ENCODE results near the gene NR1H2. TPM values are rescaled to one million over a fixed set of nuclear protein-coding genes. Genes with fewer than 3 reads are reported as not detected.
"Not testable (repeated sequence)": the region's sequence is repeated elsewhere in the genome, so short reads cannot be mapped to it uniquely, and the experiment has no call there.

NR1H2 gene
- total RNA-seq, 1 experiment from 2014 or later: 40.3 TPM

GRCh38 chr19:50387868-50388245, 11.6 kb downstream of the NR1H2 start:
- no peak overlapping the region for H2AFZ ChIP-seq (ENCODE audit: low read depth, low read length, poor library complexity, severe bottlenecking)
- no TSS peak for BruUV-seq (replicated peaks)
- no peak overlapping the region for H3K4me3 ChIP-seq (replicated peaks in 1 of 2; ENCODE audit: low read depth in 1 of 2, low read length in 2 of 2)
- no peaks in the 10 kb centered on the region for H3K9me3 ChIP-seq (ENCODE audit: control insufficient read depth in 1 of 2, insufficient read depth in 1 of 2, low read depth in 1 of 2, low read length in 2 of 2)
- no peaks in the 10 kb centered on the region for H3K9me2 ChIP-seq (ENCODE audit: insufficient read depth)
- peaks cover 11 to 16% of the 10 kb centered on the region in 2 experiments; a peak in 3 of 4 replicates for H3K4me1 ChIP-seq (ENCODE audit: control insufficient read depth in 1 of 2, insufficient read depth in 2 of 2, low read length in 2 of 2)
- no peak overlapping the region for H3K27ac ChIP-seq (ENCODE audit: low read depth, low read length)
- ChIA-PET POLR2A (no interaction called here), RAD21 (ENCODE audit: low non-redundant PET in 1 of 2, low total read pairs in 2 of 2, uncharacterized antibody in 2 of 2, unreplicated experiment in 2 of 2) (no interaction called here), CTCF (no interaction called here)
- H4K20me1 ChIP-seq (ENCODE audit: insufficient read depth): no peaks in the 10 kb centered on the region
- intact Hi-C loops (cut with micrococcal nuclease): no loop called here
- H3K36me3 ChIP-seq (ENCODE audit: control insufficient read depth in 1 of 2, insufficient read depth in 2 of 2, low read length in 2 of 2): peaks cover 8 to 19% of the 10 kb centered on the region in 2 experiments; a peak in 2 of 4 replicates
- peaks cover 71% of the 10 kb centered on the region for H3K79me2 ChIP-seq (ENCODE audit: insufficient read depth, low read length)
- H3K9ac ChIP-seq (ENCODE audit: low read length): no peak overlapping the region
- no peak overlapping the region for H3K4me2 ChIP-seq (ENCODE audit: low read length)
- ATAC-seq (no peak), DNase-seq (ENCODE audit: low read depth, low spot score) (no peak)
- H3K27me3 ChIP-seq (ENCODE audit: insufficient read depth, low read length): no peaks in the 10 kb centered on the region
- no peak for TF ChIP-seq ZFX (IDR thresholded peaks at IDR 0.05)
- no peak for TF ChIP-seq POLR2AphosphoS5 (IDR thresholded peaks at IDR 0.05; ENCODE audit: low read depth, low read length)
- TF ChIP-seq CTCF (IDR thresholded peaks at IDR 0.05 in 2 of 3, conservative IDR thresholded peaks at IDR 0.05 in 1 of 3; ENCODE audit: borderline replicate concordance in 1 of 3, insufficient read depth in 1 of 3, low read depth in 2 of 3, low read length in 2 of 3): no peak
- no peak for TF ChIP-seq TCF7L2 (IDR thresholded peaks at IDR 0.05; ENCODE audit: borderline replicate concordance, extremely low read depth, insufficient read depth, insufficient read length)
- TF ChIP-seq REST (IDR thresholded peaks at IDR 0.05; ENCODE audit: low read depth): no peak
- no peak for TF ChIP-seq SIN3A (IDR thresholded peaks at IDR 0.05; ENCODE audit: low read depth)
- no peak for TF ChIP-seq ZBTB33 (IDR thresholded peaks at IDR 0.05; ENCODE audit: extremely low read depth, insufficient replicate concordance, low read length)

- ATAC-seq; H2AFZ ChIP-seq (ENCODE audit: low read depth, low read length, poor library complexity, severe bottlenecking); RAD21 ChIA-PET (ENCODE audit: low non-redundant PET in 1 of 2, low total read pairs in 2 of 2, uncharacterized antibody in 2 of 2, unreplicated experiment in 2 of 2); H3K27ac ChIP-seq (ENCODE audit: low read depth, low read length); intact Hi-C loops (cut with micrococcal nuclease); H4K20me1 ChIP-seq (ENCODE audit: insufficient read depth); H3K27me3 ChIP-seq (ENCODE audit: insufficient read depth, low read length); DNase-seq (ENCODE audit: low read depth, low spot score); H3K9me3 ChIP-seq (ENCODE audit: control insufficient read depth in 1 of 2, insufficient read depth in 1 of 2, low read depth in 1 of 2, low read length in 2 of 2); BruUV-seq (replicated peaks); H3K9ac ChIP-seq (ENCODE audit: low read length); H3K4me1 ChIP-seq (ENCODE audit: control insufficient read depth in 1 of 2, insufficient read depth in 2 of 2, low read length in 2 of 2); H3K4me2 ChIP-seq (ENCODE audit: low read length); H3K4me3 ChIP-seq (replicated peaks in 1 of 2; ENCODE audit: low read depth in 1 of 2, low read length in 2 of 2); POLR2A ChIA-PET; H3K9me2 ChIP-seq (ENCODE audit: insufficient read depth): not testable (repeated sequence)
- Histone ChIP-seq H3K79me2 (ENCODE audit: insufficient read depth, low read length) (peaks cover 77% of the 10 kb centered on the region), H3K36me3 (ENCODE audit: control insufficient read depth in 1 of 2, insufficient read depth in 2 of 2, low read length in 2 of 2) (peaks cover 8 to 24% of the 10 kb centered on the region in 2 experiments; a peak in 2 of 4 replicates)
- CTCF ChIA-PET: interaction anchor here (0.7 kb wide), 1 partner anchor 21 kb away, joined by 3 read pairs; no protein-coding TSS in a partner anchor
Measured at GRCh38 chr19:50390295-50390694, 14.0 kb downstream of the NR1H2 start.
